Lower leg skin (tissue), 3 donors: ENCODE measurements around the gene GUF1.

Source experiments
- CTCF ChIP-seq, 3 donors: fragments of 450-650 bp; IDR thresholded peaks; one replicate each; pipeline ENCODE4 v1.5.1; 2016; ENCODE audit warnings: antibody characterized with exemption in 3 of 3, mild to moderate bottlenecking in 3 of 3, moderate library complexity in 2 of 3
- POLR2A ChIP-seq, 2 donors: fragments of 450-650 bp; IDR thresholded peaks; one replicate each; pipeline ENCODE4 v1.6.1; 2016 to 2017; ENCODE audit warnings: antibody characterized with exemption in 2 of 2, mild to moderate bottlenecking in 1 of 2, moderate library complexity in 1 of 2

DNA sequence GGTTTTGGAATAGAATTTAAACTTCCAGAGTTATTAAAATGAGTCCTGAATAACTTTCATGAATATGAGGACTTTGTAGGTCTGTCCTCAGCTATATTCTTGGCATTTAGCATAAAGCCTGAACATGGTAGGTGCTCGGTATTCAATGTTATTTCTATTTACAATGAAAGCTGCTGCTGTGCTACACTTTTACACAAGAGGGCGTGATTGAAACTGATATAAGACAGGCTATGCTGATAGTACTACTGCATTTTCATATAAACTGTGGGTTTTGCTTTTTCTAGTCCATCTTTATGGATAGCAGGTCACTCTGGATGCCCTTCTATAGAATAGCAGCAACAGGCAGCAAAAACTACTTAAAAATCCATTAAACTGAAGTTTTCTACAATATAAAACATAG is 60.4 kb downstream of the GUF1 start:
- TF ChIP-seq CTCF (IDR thresholded peaks at IDR 0.05) = no peak
- no peak for TF ChIP-seq POLR2A (IDR thresholded peaks at IDR 0.05)
